Astrocyte of the spinal cord (primary cell): ENCODE measurements around the gene PDZD2.

Source experiments
- DNase-seq: peaks from one replicate; pipeline ENCODE4 v3.0.0; 2011; ENCODE audit warnings: low read depth, low spot score
- H3K4me3 ChIP-seq: 2 replicates; pipeline ENCODE4 v1.5.1; 2011; ENCODE audit warnings: low read depth, mild to moderate bottlenecking, low read length, moderate library complexity
- CTCF ChIP-seq: IDR thresholded peaks from 2 replicates; pipeline ENCODE4 v1.5.1; 2012; ENCODE audit warnings: low read depth, mild to moderate bottlenecking, low read length, inconsistent platforms
- in situ Hi-C: cut with HindIII; loops from 2 replicates; pipeline ENCODE4 v1.10.0; 2017; ENCODE audit warnings: low sequenced_read_pairs

PDZD2 gene

GRCh38 chr5:32044434-32044833, 405.5 kb downstream of the PDZD2 start:
- no peak for DNase-seq
- in situ Hi-C loops = no loop called here
- H3K4me3 ChIP-seq = no peak overlapping the region
- no peak for TF ChIP-seq CTCF

GRCh38 chr5:32044939-32045338, 406.0 kb downstream of the PDZD2 start:
- in situ Hi-C loops = no loop called here
- H3K4me3 ChIP-seq = no peak overlapping the region
- DNase-seq = peak; percentile 62
- TF ChIP-seq CTCF = no peak

- no peak for TF ChIP-seq CTCF
- no peak overlapping the region for H3K4me3 ChIP-seq
- no peak for DNase-seq
- in situ Hi-C loops = no loop called here
Measured at GRCh38 chr5:32047056-32047455, 408.1 kb downstream of the PDZD2 start.

GRCh38 chr5:32051796-32052195, 412.9 kb downstream of the PDZD2 start:
- in situ Hi-C loops = no loop called here
- no peak overlapping the region for H3K4me3 ChIP-seq
- peak; percentile 34 for DNase-seq
- TF ChIP-seq CTCF = no peak

- no peak for DNase-seq
- no peak overlapping the region for H3K4me3 ChIP-seq
- no peak for TF ChIP-seq CTCF
- in situ Hi-C loops = no loop called here
Measured at GRCh38 chr5:32055891-32056866, 417.2 kb downstream of the PDZD2 start.

GRCh38 chr5:32057187-32058096, 418.5 kb downstream of the PDZD2 start:
- DNase-seq = no peak
- peak; percentile 9 for TF ChIP-seq CTCF
- H3K4me3 ChIP-seq = no peak overlapping the region
- in situ Hi-C loops = no loop called here
